ENCODE data around the gene KCNJ12. TPM values are rescaled to one million over a fixed set of nuclear protein-coding genes. Genes with fewer than 3 reads are reported as not detected.

Gene KCNJ12
- total and polyA plus RNA-seq, 2 of the 13 experiments (the other 11 are each of a cell fraction or from before 2014, with no cell fraction given), result not detected

DNA sequence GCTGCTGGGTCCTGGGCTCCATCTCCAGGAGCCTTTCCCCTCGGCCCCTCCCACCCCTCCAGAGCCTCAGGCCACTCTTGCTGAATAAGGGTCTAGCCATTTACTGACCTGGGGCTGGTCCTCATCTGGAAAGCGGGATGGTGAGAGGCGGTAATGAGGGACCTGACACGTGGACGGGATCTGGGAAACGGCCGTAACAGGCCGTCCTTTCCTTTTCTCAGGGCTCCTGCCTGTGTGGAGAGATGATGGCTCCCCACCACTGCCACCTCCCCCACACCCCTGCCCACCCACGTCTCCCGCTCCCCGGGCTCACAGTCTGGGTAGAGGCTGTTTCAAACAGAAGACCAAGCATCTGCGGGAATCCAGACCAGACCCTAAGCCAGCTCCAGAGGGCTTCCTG is 20.6 kb upstream of the KCNJ12 start:
- WGBS (ENCODE audit: low lambda C conversion rate), result 51% methylated on average over 9 of the region's 12 CpGs
- FAIRE-seq (no peak), ATAC-seq (no peak), DNase-seq (ENCODE audit: low spot score) (no peak)
- peaks cover 3 to 19% of the 10 kb centered on the region in 2 experiments; a peak in 3 of 5 replicates for H3K27me3 ChIP-seq (ENCODE audit: control insufficient read depth in 1 of 2, insufficient read depth in 2 of 2, low read length in 2 of 2)
- no peaks in the 10 kb centered on the region for H4K20me1 ChIP-seq (ENCODE audit: insufficient read depth, low read length)
- in situ Hi-C loops (cut with HindIII; ENCODE audit: extremely low pct_ligation_motif_present, low pct_unique_long_range_greater_than_20kb), result no loop called here
- intact Hi-C loops (cut with micrococcal nuclease; ENCODE audit: unreplicated experiment), result no loop called here
- no peaks in the 10 kb centered on the region for H3K79me2 ChIP-seq (ENCODE audit: insufficient read depth, low read length)
- no peak overlapping the region for H3K9ac ChIP-seq (ENCODE audit: insufficient read depth, low read depth, low read length)
- ChIA-PET CTCF (ENCODE audit: low intra/inter-chr PET ratio, low total read pairs) (no interaction called here), POLR2A (no interaction called here)
- H3K4me3 ChIP-seq (replicated peaks in 1 of 3; ENCODE audit: insufficient read depth in 1 of 3, low read depth in 2 of 3, low read length in 3 of 3), result no peak overlapping the region
- H3K9me3 ChIP-seq (ENCODE audit: low read length), result no peaks in the 10 kb centered on the region
- no TSS peak for BruUV-seq (replicated peaks)
- H3K4me1 ChIP-seq (ENCODE audit: insufficient read depth, low read length), result no peaks in the 10 kb centered on the region
- TF ChIP-seq KAT2B (IDR thresholded peaks at IDR 0.05; ENCODE audit: borderline replicate concordance, low read depth, low read length), result no peak
- no peak for TF ChIP-seq MYC (CRISPR knock-in tag; IDR thresholded peaks at IDR 0.05; ENCODE audit: borderline replicate concordance)
- no peak for TF ChIP-seq KIAA2018 (CRISPR knock-in tag; IDR thresholded peaks at IDR 0.05; ENCODE audit: borderline replicate concordance)
- no peak for TF ChIP-seq ZNF577 (CRISPR knock-in tag; IDR thresholded peaks at IDR 0.05; ENCODE audit: borderline replicate concordance, low read depth)
- no peak for TF ChIP-seq HDAC6 (IDR thresholded peaks at IDR 0.05; ENCODE audit: low read depth, low read length)
- no peak for TF ChIP-seq IRF9 (CRISPR knock-in tag; IDR thresholded peaks at IDR 0.05; ENCODE audit: borderline replicate concordance)
- TF ChIP-seq ZFYVE20 (CRISPR knock-in tag; IDR thresholded peaks at IDR 0.05; ENCODE audit: borderline replicate concordance, low read depth), result no peak
- no peak for TF ChIP-seq SP1 (IDR thresholded peaks at IDR 0.05)
- no peak for TF ChIP-seq SP1 (CRISPR knock-in tag; IDR thresholded peaks at IDR 0.05)
- no peak for TF ChIP-seq ZZZ3 (CRISPR knock-in tag; IDR thresholded peaks at IDR 0.05; ENCODE audit: borderline replicate concordance)
- no peak overlapping the region for H2AFZ ChIP-seq (ENCODE audit: low read length)
- H3K36me3 ChIP-seq (replicated peaks in 1 of 2; ENCODE audit: control insufficient read depth in 1 of 2, insufficient read depth in 2 of 2, low read length in 2 of 2), result no peaks in the 10 kb centered on the region
- no peak overlapping the region for H3K4me2 ChIP-seq (ENCODE audit: low read depth, low read length)
- no peak overlapping the region for H3K27ac ChIP-seq (ENCODE audit: extremely low read length, insufficient read depth, low read length)

Measured in HepG2 (cell line).